H9 (cell line): Measurements from ENCODE around the gene IFI27. TPM values are rescaled to one million over a fixed set of nuclear protein-coding genes. Genes with fewer than 3 reads are reported as not detected.

Source experiments
- DNase-seq: peaks from one replicate; pipeline ENCODE4 v3.0.0-alpha.2; 2017
- H2AFZ ChIP-seq: one replicate; pipeline ENCODE4 v1.6.1; 2013; ENCODE audit warnings: mild to moderate bottlenecking, low read length, control low read depth, moderate library complexity
- H2AK5ac ChIP-seq: 2 replicates; pipeline ENCODE4 v1.6.1; 2013; ENCODE audit warnings: low read length, control low read depth, mixed read lengths; ENCODE audit not compliant: insufficient read length
- H2BK120ac ChIP-seq: one replicate; pipeline ENCODE4 v1.6.1; 2013; ENCODE audit warnings: low read depth, mild to moderate bottlenecking, low read length, control low read depth, inconsistent platforms; ENCODE audit not compliant: poor library complexity, severe bottlenecking
- H2BK12ac ChIP-seq: 2 replicates; pipeline ENCODE4 v1.6.1; 2013; ENCODE audit warnings: low read length, control low read depth, mixed read lengths, low read depth; ENCODE audit not compliant: insufficient read length
- H2BK15ac ChIP-seq: 2 replicates; pipeline ENCODE4 v1.6.1; 2013; ENCODE audit warnings: low read depth, low read length, control low read depth
- H2BK20ac ChIP-seq: one replicate; pipeline ENCODE4 v1.6.1; 2013; ENCODE audit warnings: low read depth, mild to moderate bottlenecking, low read length, control low read depth, inconsistent platforms; ENCODE audit not compliant: poor library complexity, severe bottlenecking
- H2BK5ac ChIP-seq: 2 replicates; pipeline ENCODE4 v1.6.1; 2013; ENCODE audit warnings: low read length, control low read depth, mixed read lengths; ENCODE audit not compliant: insufficient read length
- H3K14ac ChIP-seq: 2 replicates; pipeline ENCODE4 v1.6.1; 2013; ENCODE audit warnings: low read length, control low read depth; ENCODE audit not compliant: insufficient read depth
- H3K18ac ChIP-seq: 2 replicates; pipeline ENCODE4 v1.6.1; 2013; ENCODE audit warnings: low read depth, mild to moderate bottlenecking, mixed read lengths, low read length, control low read depth; ENCODE audit not compliant: insufficient read length
- H3K23ac ChIP-seq: 2 replicates; pipeline ENCODE4 v1.6.1; 2013; ENCODE audit warnings: low read length, control low read depth, mixed read lengths, low read depth; ENCODE audit not compliant: insufficient read length
- H3K23me2 ChIP-seq: 2 replicates; pipeline ENCODE4 v1.6.1; 2013; ENCODE audit warnings: low read depth, mild to moderate bottlenecking, mixed read lengths, low read length, control low read depth; ENCODE audit not compliant: insufficient read length, poor library complexity, severe bottlenecking
- H3K27ac ChIP-seq: 2 replicates; pipeline ENCODE4 v1.5.1; 2013; ENCODE audit warnings: low read length, control low read depth, mixed read lengths, low read depth; ENCODE audit not compliant: insufficient read length
- H3K27me3 ChIP-seq: 2 replicates; pipeline ENCODE4 v1.6.1; 2013; ENCODE audit warnings: low read length, control low read depth, inconsistent platforms; ENCODE audit not compliant: insufficient read depth
- H3K4ac ChIP-seq: 2 replicates; pipeline ENCODE4 v1.6.1; 2013; ENCODE audit warnings: low read depth, mild to moderate bottlenecking, control low read depth, inconsistent platforms, low read length, moderate library complexity
- H3K4me1 ChIP-seq: 2 replicates; pipeline ENCODE4 v1.6.1; 2013; ENCODE audit warnings: low read length, control low read depth, inconsistent platforms; ENCODE audit not compliant: insufficient read depth
- H3K4me2 ChIP-seq: 2 replicates; pipeline ENCODE4 v1.6.1; 2013; ENCODE audit warnings: low read length, control low read depth, mixed read lengths; ENCODE audit not compliant: insufficient read length, insufficient read depth
- H3K56ac ChIP-seq: 2 replicates; pipeline ENCODE4 v1.6.1; 2013; ENCODE audit warnings: low read depth, mild to moderate bottlenecking, mixed read lengths, low read length, control low read depth; ENCODE audit not compliant: insufficient read length
- H3K79me1 ChIP-seq: 2 replicates; pipeline ENCODE4 v1.6.1; 2013; ENCODE audit warnings: low read depth, mild to moderate bottlenecking, moderate library complexity, low read length, control low read depth, inconsistent platforms; ENCODE audit not compliant: insufficient read depth, poor library complexity, severe bottlenecking
- H3K79me2 ChIP-seq: 2 replicates; pipeline ENCODE4 v1.6.1; 2013; ENCODE audit warnings: low read length, control low read depth, inconsistent platforms; ENCODE audit not compliant: insufficient read depth
- H3K9ac ChIP-seq: 2 replicates; pipeline ENCODE4 v1.6.1; 2013; ENCODE audit warnings: low read length, control low read depth, mixed read lengths; ENCODE audit not compliant: insufficient read length; ENCODE audit errors: extremely low read depth
- H3K9me3 ChIP-seq: one replicate; pipeline ENCODE4 v1.6.1; 2013; ENCODE audit warnings: low read depth, low read length, inconsistent platforms; ENCODE audit not compliant: control insufficient read depth
- H3T11ph ChIP-seq: one replicate; pipeline ENCODE4 v1.6.1; 2013; ENCODE audit warnings: mild to moderate bottlenecking, low read length, control low read depth, inconsistent platforms
- H4K20me1 ChIP-seq: one replicate; pipeline ENCODE4 v1.6.1; 2013; ENCODE audit not compliant: control insufficient read depth, insufficient read length, insufficient read depth
- H4K5ac ChIP-seq: 2 replicates; pipeline ENCODE4 v1.6.1; 2013; ENCODE audit warnings: low read depth, mild to moderate bottlenecking, mixed read lengths, low read length, control low read depth; ENCODE audit not compliant: insufficient read length
- H4K8ac ChIP-seq: replicated peaks from 2 replicates; pipeline ENCODE4 v1.6.1; 2013; ENCODE audit warnings: low read length, control low read depth, mixed read lengths, low read depth; ENCODE audit not compliant: insufficient read length
- H4K91ac ChIP-seq: 2 replicates; pipeline ENCODE4 v1.6.1; 2013; ENCODE audit warnings: low read depth, mild to moderate bottlenecking, moderate library complexity, mixed read lengths, low read length, control low read depth; ENCODE audit not compliant: insufficient read length
- H3K27ac Mint-ChIP-seq, 3 experiments: 2 replicates in 2 of 3; 3 replicates in 1 of 3; pipeline ENCODE4 v1.8.0; 2020 to 2021; ENCODE audit warnings: mixed read lengths in 3 of 3, mild to moderate bottlenecking in 1 of 3, moderate library complexity in 1 of 3
- H3K27me3 Mint-ChIP-seq: 2 replicates; pipeline ENCODE4 v1.8.0; 2021; ENCODE audit warnings: low read depth, mild to moderate bottlenecking, moderate library complexity, mixed read lengths
- H3K36me3 Mint-ChIP-seq, 3 experiments: 2 replicates in 2 of 3; 3 replicates in 1 of 3; pipeline ENCODE4 v1.8.0; 2020 to 2021; ENCODE audit warnings: low read depth in 3 of 3, mixed read lengths in 3 of 3; ENCODE audit not compliant: insufficient read depth in 1 of 3
- H3K4me1 Mint-ChIP-seq, 2 experiments: 2 replicates each; pipeline ENCODE4 v1.8.0; 2020; ENCODE audit warnings: mixed read lengths in 2 of 2
- H3K4me3 Mint-ChIP-seq, 2 experiments: 2 replicates in 1 of 2; 3 replicates in 1 of 2; pipeline ENCODE4 v1.8.0; 2020 to 2021; ENCODE audit warnings: mild to moderate bottlenecking in 2 of 2, mixed read lengths in 2 of 2, moderate library complexity in 1 of 2
- H3K9me3 Mint-ChIP-seq, 2 experiments: 2 replicates in 1 of 2; 3 replicates in 1 of 2; pipeline ENCODE4 v1.8.0; 2020; ENCODE audit warnings: mild to moderate bottlenecking in 2 of 2, mixed read lengths in 2 of 2, moderate library complexity in 1 of 2
- WGBS: extraction: QIAGEN DNeasy Blood & Tissue Kit; methylation state at CpG from one replicate; pipeline ENCODE4 v1.1.7; 2013; ENCODE audit warnings: missing lambda C conversion rate, low lambda C conversion rate, mixed read lengths; ENCODE audit not compliant: insufficient read length; ENCODE audit errors: extremely low coverage; 5-methylcytosine and 5-hydroxymethylcytosine counted together
- total RNA-seq: library from RNA; stranded (reverse); gene quantifications from 2 replicates; pipeline ENCODE4 v1.2.1, GENCODE V29; 2021
- TF ChIP-seq, protein P1 (sequence below): fragments of 200-600 bp; sonication (generic); conservative IDR thresholded peaks from 3 replicates; pipeline ENCODE4 v1.8.0; 2021; ENCODE audit warnings: antibody characterized with exemption, mild to moderate bottlenecking

Gene IFI27
- total RNA-seq, 1 experiment from 2014 or later, result 1.7 TPM

DNA sequence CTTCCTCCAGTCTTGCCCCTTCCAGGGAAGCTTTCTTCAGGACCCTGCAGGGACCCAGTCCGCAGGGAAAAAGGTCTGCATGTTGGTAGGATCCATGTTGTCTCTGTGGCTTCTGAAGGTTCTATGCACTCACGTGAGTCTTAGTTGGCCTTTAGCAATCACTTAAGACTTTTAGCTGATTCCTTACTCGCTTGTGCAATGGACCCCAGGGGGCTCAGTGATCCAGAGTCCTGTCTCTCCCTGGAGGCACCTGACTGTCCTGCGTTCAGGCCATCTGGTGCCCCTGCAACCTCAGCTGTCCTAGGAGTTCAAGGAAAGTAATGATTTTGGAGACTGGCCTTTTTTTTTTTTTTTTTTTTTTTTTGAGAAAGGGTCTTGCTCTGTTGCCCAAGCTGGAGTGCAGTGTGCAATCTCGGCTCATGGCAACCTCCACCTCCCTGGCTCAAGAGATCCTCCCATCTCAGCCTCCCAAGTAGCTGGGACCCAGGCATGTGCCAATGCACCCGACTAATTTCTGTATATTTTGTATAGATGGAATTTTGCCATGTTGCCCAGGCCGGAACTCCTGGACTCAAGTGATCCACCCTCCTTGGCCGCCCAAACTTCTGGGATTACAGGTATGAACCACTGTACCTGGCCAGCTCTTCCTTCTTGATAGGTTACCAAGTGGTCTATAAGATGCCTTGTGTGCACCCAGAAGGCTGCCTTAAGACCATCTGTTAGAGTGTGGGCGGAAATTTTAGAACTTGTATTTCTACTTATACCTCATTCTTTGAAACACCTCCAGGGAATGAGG is 14.2 kb downstream of the IFI27 start:
- Mint-ChIP-seq H3K36me3 (no peaks in the 10 kb centered on the region), H3K27ac (no peak overlapping the region)

More for the DNA sequence above, 14.2 kb downstream of the IFI27 start:
- no peak overlapping the region for H4K8ac ChIP-seq
- H3K4ac ChIP-seq, result no peak overlapping the region
- H3K27ac ChIP-seq, result no peak overlapping the region
- no peaks in the 10 kb centered on the region for H3K79me1 ChIP-seq
- H3K18ac ChIP-seq, result no peak overlapping the region
- H2AK5ac ChIP-seq, result no peak overlapping the region
- H2BK5ac ChIP-seq, result no peak overlapping the region
- Mint-ChIP-seq H3K27me3 (peaks cover 28% of the 10 kb centered on the region), H3K4me3 (no peak overlapping the region), H3K9me3 (peaks cover 6% of the 10 kb centered on the region in 2 experiments; a peak in 2 of 5 replicates), H3K4me1 (peaks cover 9% of the 10 kb centered on the region in 2 experiments)
- no peak overlapping the region for H4K91ac ChIP-seq
- no peak overlapping the region for H4K5ac ChIP-seq
- no peak overlapping the region for H2BK15ac ChIP-seq
- H3T11ph ChIP-seq, result no peak overlapping the region
- no peak overlapping the region for H2BK20ac ChIP-seq
- WGBS, result no CpG with 5 or more reads among the region's 9 CpGs
- H2BK120ac ChIP-seq, result no peak overlapping the region
- no peak overlapping the region for H3K56ac ChIP-seq
- H3K4me2 ChIP-seq, result no peak overlapping the region
- H3K79me2 ChIP-seq, result no peaks in the 10 kb centered on the region
- H2AFZ ChIP-seq, result no peak overlapping the region
- H3K9me3 ChIP-seq, result no peaks in the 10 kb centered on the region
- peaks cover 7% of the 10 kb centered on the region for H3K23me2 ChIP-seq
- TF ChIP-seq, protein P1, sequence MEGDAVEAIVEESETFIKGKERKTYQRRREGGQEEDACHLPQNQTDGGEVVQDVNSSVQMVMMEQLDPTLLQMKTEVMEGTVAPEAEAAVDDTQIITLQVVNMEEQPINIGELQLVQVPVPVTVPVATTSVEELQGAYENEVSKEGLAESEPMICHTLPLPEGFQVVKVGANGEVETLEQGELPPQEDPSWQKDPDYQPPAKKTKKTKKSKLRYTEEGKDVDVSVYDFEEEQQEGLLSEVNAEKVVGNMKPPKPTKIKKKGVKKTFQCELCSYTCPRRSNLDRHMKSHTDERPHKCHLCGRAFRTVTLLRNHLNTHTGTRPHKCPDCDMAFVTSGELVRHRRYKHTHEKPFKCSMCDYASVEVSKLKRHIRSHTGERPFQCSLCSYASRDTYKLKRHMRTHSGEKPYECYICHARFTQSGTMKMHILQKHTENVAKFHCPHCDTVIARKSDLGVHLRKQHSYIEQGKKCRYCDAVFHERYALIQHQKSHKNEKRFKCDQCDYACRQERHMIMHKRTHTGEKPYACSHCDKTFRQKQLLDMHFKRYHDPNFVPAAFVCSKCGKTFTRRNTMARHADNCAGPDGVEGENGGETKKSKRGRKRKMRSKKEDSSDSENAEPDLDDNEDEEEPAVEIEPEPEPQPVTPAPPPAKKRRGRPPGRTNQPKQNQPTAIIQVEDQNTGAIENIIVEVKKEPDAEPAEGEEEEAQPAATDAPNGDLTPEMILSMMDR, result no peak
- no peaks in the 10 kb centered on the region; the same call in 1 of the 2 replicates for H3K4me1 ChIP-seq
- no peak overlapping the region for H3K23ac ChIP-seq
- no peaks in the 10 kb centered on the region for H3K27me3 ChIP-seq
- peak; percentile 14 for DNase-seq
- no peaks in the 10 kb centered on the region for H4K20me1 ChIP-seq
- no peak overlapping the region for H3K9ac ChIP-seq
- no peak overlapping the region for H2BK12ac ChIP-seq
- no peak overlapping the region for H3K14ac ChIP-seq
